IgD-negative memory B cell (primary cell): ENCODE data around the gene SIGLEC7. TPM values are rescaled to one million over a fixed set of nuclear protein-coding genes. Genes with fewer than 3 reads are reported as not detected.

Source experiments
- H3K27ac Mint-ChIP-seq, 3 donors: one replicate each; pipeline ENCODE4 v1.8.0; 2020 to 2022; ENCODE audit warnings: mild to moderate bottlenecking in 3 of 3, mixed read lengths in 3 of 3, moderate library complexity in 1 of 3
- H3K27me3 Mint-ChIP-seq: one replicate; pipeline ENCODE4 v1.8.0; 2021; ENCODE audit warnings: mixed read lengths
- H3K36me3 Mint-ChIP-seq: one replicate; pipeline ENCODE4 v1.8.0; 2020; ENCODE audit warnings: mild to moderate bottlenecking, mixed read lengths
- H3K4me1 Mint-ChIP-seq, 3 donors: one replicate each; pipeline ENCODE4 v1.8.0; 2020 to 2022; ENCODE audit warnings: mixed read lengths in 3 of 3, mild to moderate bottlenecking in 1 of 3
- H3K4me3 Mint-ChIP-seq, 4 donors: one replicate each; pipeline ENCODE4 v1.8.0; 2020 to 2022; ENCODE audit warnings: mild to moderate bottlenecking in 4 of 4, mixed read lengths in 4 of 4, moderate library complexity in 3 of 4
- H3K9me3 Mint-ChIP-seq, 3 donors: one replicate each; pipeline ENCODE4 v1.8.0; 2020 to 2021; ENCODE audit warnings: mixed read lengths in 3 of 3, mild to moderate bottlenecking in 1 of 3
- polyA plus RNA-seq: library from polyadenylated mRNA; unstranded; fragments of 300-500 nt; fragmentation: Illumina TruSeq; gene quantifications from one replicate; pipeline ENCODE4 v1.2.3, GENCODE V29; 2021

The SIGLEC7 gene
- polyA plus RNA-seq, 1 donor from 2014 or later = not detected

GRCh38 chr19:51185069-51185867, 43.2 kb downstream of the SIGLEC7 start:
- Mint-ChIP-seq H3K27me3 (peaks cover 17% of the 10 kb centered on the region), H3K4me3 (no peak overlapping the region), H3K27ac (peak overlapping the region in 1 of 3 donors; percentile 43), H3K4me1 (no peaks in the 10 kb centered on the region), H3K36me3 (no peaks in the 10 kb centered on the region), H3K9me3 (peaks cover 0 to 2% (median 0%) of the 10 kb centered on the region in 3 donors)

- Mint-ChIP-seq H3K4me1 (no peaks in the 10 kb centered on the region), H3K27me3 (peaks cover 20% of the 10 kb centered on the region), H3K27ac (no peak overlapping the region), H3K4me3 (no peak overlapping the region), H3K9me3 (peaks cover 0 to 2% (median 0%) of the 10 kb centered on the region in 3 donors), H3K36me3 (no peaks in the 10 kb centered on the region)
Measured at GRCh38 chr19:51185868-51186215, 43.7 kb downstream of the SIGLEC7 start.

GRCh38 chr19:51186323-51186722, 44.2 kb downstream of the SIGLEC7 start:
- no peak overlapping the region for H3K4me3 Mint-ChIP-seq
- no peaks in the 10 kb centered on the region for H3K36me3 Mint-ChIP-seq
- no peaks in the 10 kb centered on the region for H3K4me1 Mint-ChIP-seq
- H3K27ac Mint-ChIP-seq = no peak overlapping the region
- H3K9me3 Mint-ChIP-seq = peaks cover 0 to 2% (median 0%) of the 10 kb centered on the region in 3 donors
- peaks cover 20% of the 10 kb centered on the region for H3K27me3 Mint-ChIP-seq

GRCh38 chr19:51187395-51188226, 45.5 kb downstream of the SIGLEC7 start:
- Mint-ChIP-seq H3K4me1 (no peaks in the 10 kb centered on the region), H3K9me3 (peaks cover 0 to 2% (median 0%) of the 10 kb centered on the region in 3 donors), H3K27me3 (peaks cover 21% of the 10 kb centered on the region), H3K36me3 (no peaks in the 10 kb centered on the region), H3K4me3 (no peak overlapping the region), H3K27ac (no peak overlapping the region)

- H3K9me3 Mint-ChIP-seq = peaks cover 0 to 2% (median 0%) of the 10 kb centered on the region in 3 donors
Measured at GRCh38 chr19:51188227-51188559, 46.1 kb downstream of the SIGLEC7 start.

GRCh38 chr19:51192689-51193088, 50.6 kb downstream of the SIGLEC7 start:
- Mint-ChIP-seq H3K27me3 (peaks cover 6% of the 10 kb centered on the region), H3K9me3 (peaks cover 0 to 2% (median 0%) of the 10 kb centered on the region in 3 donors), H3K4me3 (no peak overlapping the region)

More at GRCh38 chr19:51188227-51188559, 46.1 kb downstream of the SIGLEC7 start:
- Mint-ChIP-seq H3K4me3 (no peak overlapping the region), H3K4me1 (no peaks in the 10 kb centered on the region), H3K27ac (no peak overlapping the region), H3K27me3 (peaks cover 21% of the 10 kb centered on the region), H3K36me3 (no peaks in the 10 kb centered on the region)

GRCh38 chr19:51194527-51195315, 52.6 kb downstream of the SIGLEC7 start:
- Mint-ChIP-seq H3K9me3 (no peaks in the 10 kb centered on the region), H3K36me3 (no peaks in the 10 kb centered on the region), H3K4me1 (no peaks in the 10 kb centered on the region), H3K27me3 (peaks cover 12% of the 10 kb centered on the region), H3K4me3 (no peak overlapping the region), H3K27ac (no peak overlapping the region)

More at GRCh38 chr19:51192689-51193088, 50.6 kb downstream of the SIGLEC7 start:
- H3K4me1 Mint-ChIP-seq = no peaks in the 10 kb centered on the region
- H3K27ac Mint-ChIP-seq = no peak overlapping the region
- no peaks in the 10 kb centered on the region for H3K36me3 Mint-ChIP-seq

- H3K4me1 Mint-ChIP-seq = no peaks in the 10 kb centered on the region
- no peak overlapping the region for H3K27ac Mint-ChIP-seq
- no peaks in the 10 kb centered on the region for H3K9me3 Mint-ChIP-seq
- no peaks in the 10 kb centered on the region for H3K36me3 Mint-ChIP-seq
- H3K4me3 Mint-ChIP-seq = no peak overlapping the region
- peaks cover 14% of the 10 kb centered on the region for H3K27me3 Mint-ChIP-seq
Measured at GRCh38 chr19:51195316-51195586, 53.1 kb downstream of the SIGLEC7 start.

- no peaks in the 10 kb centered on the region for H3K9me3 Mint-ChIP-seq
- H3K27ac Mint-ChIP-seq = no peak overlapping the region
- H3K4me3 Mint-ChIP-seq = no peak overlapping the region
- H3K36me3 Mint-ChIP-seq = no peaks in the 10 kb centered on the region
- H3K27me3 Mint-ChIP-seq = peaks cover 16% of the 10 kb centered on the region
- H3K4me1 Mint-ChIP-seq = no peaks in the 10 kb centered on the region
Measured at GRCh38 chr19:51195616-51196015, 53.5 kb downstream of the SIGLEC7 start.

- Mint-ChIP-seq H3K27me3 (peaks cover 15% of the 10 kb centered on the region), H3K4me3 (no peak overlapping the region), H3K27ac (no peak overlapping the region), H3K36me3 (no peaks in the 10 kb centered on the region), H3K9me3 (no peaks in the 10 kb centered on the region), H3K4me1 (no peaks in the 10 kb centered on the region)
Measured at GRCh38 chr19:51196181-51196580, 54.1 kb downstream of the SIGLEC7 start.

GRCh38 chr19:51198641-51199040, 56.5 kb downstream of the SIGLEC7 start:
- Mint-ChIP-seq H3K4me3 (no peak overlapping the region), H3K27ac (peak overlapping the region in 1 of 3 donors; percentile 72), H3K27me3 (peaks cover 13% of the 10 kb centered on the region), H3K9me3 (no peaks in the 10 kb centered on the region), H3K36me3 (no peaks in the 10 kb centered on the region), H3K4me1 (no peaks in the 10 kb centered on the region)

- H3K36me3 Mint-ChIP-seq = no peaks in the 10 kb centered on the region
Measured at GRCh38 chr19:51200071-51200666, 58.1 kb downstream of the SIGLEC7 start.

GRCh38 chr19:51201712-51202111, 59.6 kb downstream of the SIGLEC7 start:
- H3K36me3 Mint-ChIP-seq = no peaks in the 10 kb centered on the region
- H3K9me3 Mint-ChIP-seq = no peaks in the 10 kb centered on the region
- no peak overlapping the region for H3K4me3 Mint-ChIP-seq
- no peak overlapping the region for H3K27ac Mint-ChIP-seq
- peaks cover 13% of the 10 kb centered on the region for H3K27me3 Mint-ChIP-seq
- no peaks in the 10 kb centered on the region for H3K4me1 Mint-ChIP-seq

More at GRCh38 chr19:51200071-51200666, 58.1 kb downstream of the SIGLEC7 start:
- Mint-ChIP-seq H3K9me3 (no peaks in the 10 kb centered on the region), H3K27ac (no peak overlapping the region), H3K27me3 (peaks cover 13% of the 10 kb centered on the region), H3K4me1 (no peaks in the 10 kb centered on the region), H3K4me3 (no peak overlapping the region)
